GM12878 (cell line): Measurements from ENCODE around the gene AKR1C4. TPM values are rescaled to one million over a fixed set of nuclear protein-coding genes. Genes with fewer than 3 reads are reported as not detected.

ENCODE experiments used
- ATAC-seq: fragments of 200-7000 bp; cut with Tn5 transposase; 3 replicates; pipeline ENCODE4 v1.9.1; 2020; ENCODE audit warnings: mild to moderate bottlenecking, moderate library complexity
- BruUV-seq: library from RNA; stranded (reverse); fragments of 400-500 nt; replicated peaks from 2 replicates; lab custom pipeline; 2021; lab: Mats Ljungman, UMichigan
- CTCF ChIA-PET: fragments of 300-600 bp; sonication (Branson Sonifier 250); formaldehyde crosslinking; extraction: SDS; loops from one replicate; lab custom pipeline; 2021; ENCODE audit warnings: inconsistent platforms; lab: Yijun Ruan, JAX
- POLR2A ChIA-PET: fragments of 350-600 bp; formaldehyde crosslinking; extraction: SDS; loops from one replicate; lab custom pipeline; 2021; ENCODE audit warnings: inconsistent platforms; lab: Charles Lee
- RAD21 ChIA-PET: fragments of 300-600 bp; sonication (Branson Sonifier 250); formaldehyde crosslinking; loops from one replicate; lab custom pipeline; 2023; ENCODE audit warnings: antibody characterized with exemption; ENCODE audit not compliant: unreplicated experiment; lab: Charles Lee
- SMC1A ChIA-PET: fragments of 300-600 bp; sonication (Branson Sonifier 250); formaldehyde crosslinking; loops from one replicate; lab custom pipeline; 2023; ENCODE audit not compliant: unreplicated experiment, uncharacterized antibody; lab: Charles Lee
- DNase-seq: peaks from one replicate; pipeline ENCODE4 v3.0.0-alpha.2; 2011; ENCODE audit warnings: low read depth, low spot score
- FAIRE-seq: peaks from 3 replicates; lab custom pipeline; 2011; peaks lifted over from hg19 to GRCh38; lab: Jason Lieb, UNC
- H2AFZ ChIP-seq: 2 replicates; pipeline ENCODE4 v1.6.0; 2011; ENCODE audit warnings: low read depth, low read length, control low read depth; ENCODE audit not compliant: control insufficient read depth
- H3K27ac ChIP-seq: 2 replicates; pipeline ENCODE4 v1.5.1; 2011; ENCODE audit warnings: control low read depth; ENCODE audit not compliant: control insufficient read depth, insufficient read depth
- H3K27me3 ChIP-seq, 2 experiments: replicated peaks in 1 of 2; 2 replicates each; pipeline versions ENCODE4 v1.6.0 to v1.6.1; 2011; ENCODE audit warnings: low read length in 1 of 2; ENCODE audit not compliant: control insufficient read depth in 2 of 2, insufficient read depth in 2 of 2
- H3K36me3 ChIP-seq, 2 experiments: 2 replicates each; pipeline ENCODE4 v1.5.1; 2011; ENCODE audit warnings: low read length in 1 of 2; ENCODE audit not compliant: control insufficient read depth in 2 of 2, insufficient read depth in 2 of 2
- H3K4me1 ChIP-seq: 2 replicates; pipeline ENCODE4 v1.6.1; 2011; ENCODE audit warnings: mild to moderate bottlenecking, low read length, moderate library complexity, mixed read lengths; ENCODE audit not compliant: control insufficient read depth, insufficient read depth
- H3K4me2 ChIP-seq: 2 replicates; pipeline ENCODE4 v1.6.0; 2011; ENCODE audit warnings: control low read depth; ENCODE audit not compliant: control insufficient read depth, insufficient read depth
- H3K4me3 ChIP-seq: fragments of 200-600 bp; sonication (generic); 2 replicates; pipeline ENCODE4 v1.5.1; 2016
- H3K79me2 ChIP-seq: 2 replicates; pipeline ENCODE4 v1.6.0; 2011; ENCODE audit warnings: low read length; ENCODE audit not compliant: control insufficient read depth, insufficient read depth
- H3K9ac ChIP-seq: 2 replicates; pipeline ENCODE4 v1.8.0; 2011; ENCODE audit warnings: low read length, control low read depth, mixed read lengths; ENCODE audit not compliant: control insufficient read depth, insufficient read depth
- H3K9me3 ChIP-seq: replicated peaks from 3 replicates; pipeline ENCODE4 v1.5.1; 2011; ENCODE audit warnings: mild to moderate bottlenecking, low read length; ENCODE audit not compliant: control insufficient read depth, insufficient read depth
- H4K20me1 ChIP-seq: 2 replicates; pipeline ENCODE4 v1.6.0; 2011; ENCODE audit not compliant: control insufficient read depth, insufficient read depth
- BCLAF1 ChIP-seq: fragments of 450-650 bp; IDR thresholded peaks from 2 replicates; pipeline ENCODE4 v1.6.1; 2017; ENCODE audit warnings: antibody characterized with exemption, mild to moderate bottlenecking, moderate library complexity
- BRCA1 ChIP-seq: IDR thresholded peaks from 2 replicates; pipeline ENCODE4 v1.6.1; 2011; ENCODE audit warnings: low read depth, low read length, improper control_type of control experiment
- CEBPZ ChIP-seq: fragments of 150-350 bp; IDR thresholded peaks from 2 replicates; pipeline ENCODE4 v1.6.1; 2016; ENCODE audit warnings: low read depth, low read length
- LARP7 ChIP-seq: fragments of 450-650 bp; IDR thresholded peaks from 2 replicates; pipeline ENCODE4 v1.6.1; 2017; ENCODE audit warnings: mild to moderate bottlenecking
- MEF2A ChIP-seq: IDR thresholded peaks from 2 replicates; pipeline ENCODE4 v1.6.1; 2011; ENCODE audit warnings: low read depth, mild to moderate bottlenecking, low read length, moderate library complexity; ENCODE audit not compliant: insufficient read depth
- NFYA ChIP-seq: IDR thresholded peaks from 2 replicates; pipeline ENCODE4 v1.6.1; 2011; ENCODE audit warnings: low read depth, mild to moderate bottlenecking, low read length, improper control_type of control experiment, borderline replicate concordance
- RELA ChIP-seq: fragments of 450-650 bp; IDR thresholded peaks from 2 replicates; pipeline ENCODE4 v1.8.0; 2014; ENCODE audit warnings: borderline replicate concordance; ENCODE audit not compliant: partially characterized antibody
- RUNX3 ChIP-seq: IDR thresholded peaks from 2 replicates; pipeline ENCODE4 v1.6.1; 2012; ENCODE audit warnings: low read length, inconsistent platforms
- SMAD1 ChIP-seq: fragments of 450-650 bp; IDR thresholded peaks from 2 replicates; pipeline ENCODE4 v1.6.1; 2018; ENCODE audit warnings: mild to moderate bottlenecking, low read depth; ENCODE audit not compliant: partially characterized antibody
- TBL1XR1 ChIP-seq: IDR thresholded peaks from 2 replicates; pipeline ENCODE4 v1.6.1; 2012; ENCODE audit warnings: low read depth, low read length, improper control_type of control experiment
- USF1 ChIP-seq: IDR thresholded peaks from 2 replicates; pipeline ENCODE4 v1.6.1; 2011; ENCODE audit warnings: borderline replicate concordance, low read depth, mild to moderate bottlenecking, moderate library complexity, mixed read lengths, low read length; ENCODE audit not compliant: insufficient read depth; ENCODE audit errors: extremely low read length
- ZBTB40 ChIP-seq: fragments of 450-650 bp; IDR thresholded peaks from 2 replicates; pipeline ENCODE4 v1.6.1; 2016; ENCODE audit warnings: mild to moderate bottlenecking, moderate library complexity, borderline replicate concordance
- ZNF207 ChIP-seq: fragments of 450-650 bp; IDR thresholded peaks from 2 replicates; pipeline ENCODE4 v1.6.1; 2014; ENCODE audit warnings: antibody characterized with exemption, mild to moderate bottlenecking, borderline replicate concordance
- WGBS: methylation state at CpG from one replicate; pipeline ENCODE4 v1.1.6; 2016; ENCODE audit warnings: low lambda C conversion rate; ENCODE audit not compliant: insufficient replicate concordance, insufficient coverage; ENCODE audit errors: missing lambda C conversion rate; 5-methylcytosine and 5-hydroxymethylcytosine counted together
- in situ Hi-C: fragments of 300-500 bp; cut with MboI; formaldehyde crosslinking; loops from 9 replicates; pipeline ENCODE4 v1.14.3; 2018; ENCODE audit warnings: mixed read lengths
- intact Hi-C: fragments of 100-400 bp; cut with micrococcal nuclease; formaldehyde crosslinking; loops from one replicate; pipeline ENCODE4 v1.14.2; 2022; ENCODE audit not compliant: unreplicated experiment
- polyA plus RNA-seq, 11 experiments: library from polyadenylated mRNA; depleted of rRNA in 4 of 11; unstranded in 6 of 11; stranded (reverse) in 5 of 11; fragments of >200 nt; fragmentation: Nextera tagmentation in 4 of 11; fragmentation: Illumina TruSeq in 1 of 11; extraction: Ambion mirVana in 4 of 11; extraction: Trizol in 1 of 11; gene quantifications; 1 replicate in 1 of 11; 2 replicates in 10 of 11; pipeline versions ENCODE4 v1.2.1 to v1.2.3, GENCODE V29; 2011 to 2016; ENCODE audit warnings: inconsistent platforms in 2 of 11, missing spikeins in 2 of 11, low read depth in 1 of 11
- total RNA-seq, 4 experiments: library from RNA; depleted of rRNA in 3 of 4; stranded (reverse); fragments of >200 nt in 3 of 4; fragmentation: Illumina TruSeq in 1 of 4; extraction: Trizol in 1 of 4; gene quantifications; 2 replicates each; pipeline versions ENCODE4 v1.2.1 to v1.2.3, GENCODE V29; 2013 to 2021

AKR1C4 gene
- total and polyA plus RNA-seq, 10 of the 15 experiments (the other 5 are each of a cell fraction or from before 2014, with no cell fraction given) = 0.20 TPM; not detected in 9

GRCh38 chr10:5254488-5254887, 57.9 kb downstream of the AKR1C4 start:
- in situ Hi-C loops = loop anchor here (5.0 kb wide), 1 partner anchor 38 kb away; no protein-coding TSS in a partner anchor
- no peak for FAIRE-seq
- TF ChIP-seq SMAD1 = no peak
- TF ChIP-seq TBL1XR1 = no peak
- no peak for TF ChIP-seq CEBPZ
- no peak for TF ChIP-seq BRCA1
- TF ChIP-seq ZBTB40 = no peak
- TF ChIP-seq RELA = no peak
- no peak for TF ChIP-seq ZNF207
- no peak for TF ChIP-seq NFYA
- TF ChIP-seq MEF2A = no peak
- TF ChIP-seq LARP7 = no peak
- no peak for TF ChIP-seq USF1
- TF ChIP-seq RUNX3 = no peak
- no peak for TF ChIP-seq BCLAF1

More at GRCh38 chr10:5254488-5254887, 57.9 kb downstream of the AKR1C4 start:
- Histone ChIP-seq H3K4me1 (no peaks in the 10 kb centered on the region), H3K9ac (no peak overlapping the region), H3K79me2 (no peaks in the 10 kb centered on the region), H3K4me2 (no peak overlapping the region), H3K27me3 (no peaks in the 10 kb centered on the region), H3K9me3 (no peaks in the 10 kb centered on the region), H3K36me3 (no peaks in the 10 kb centered on the region), H4K20me1 (no peaks in the 10 kb centered on the region), H2AFZ (no peak overlapping the region), H3K4me3 (no peak overlapping the region), H3K27ac (no peak overlapping the region)
- ATAC-seq (no peak), DNase-seq (no peak)
- intact Hi-C loops = no loop called here
- WGBS = 36% methylated on average over 4 of the region's 4 CpGs
- ChIA-PET POLR2A (no interaction called here), SMC1A (no interaction called here), RAD21 (no interaction called here), CTCF (no interaction called here)
- no TSS peak for BruUV-seq
